GM19240 (cell line): ENCODE data around the gene ANO5.
A peak's percentile ranks its signal among the peaks of the same experiment; 100 is the strongest.
"Not testable (repeated sequence)": the region's sequence is repeated elsewhere in the genome, so short reads cannot be mapped to it uniquely, and the experiment has no call there.

Experiments
- DNase-seq: peaks from one replicate; pipeline ENCODE4 v3.0.0; 2011; ENCODE audit warnings: low spot score; ENCODE audit not compliant: insufficient read length

Gene ANO5

DNA sequence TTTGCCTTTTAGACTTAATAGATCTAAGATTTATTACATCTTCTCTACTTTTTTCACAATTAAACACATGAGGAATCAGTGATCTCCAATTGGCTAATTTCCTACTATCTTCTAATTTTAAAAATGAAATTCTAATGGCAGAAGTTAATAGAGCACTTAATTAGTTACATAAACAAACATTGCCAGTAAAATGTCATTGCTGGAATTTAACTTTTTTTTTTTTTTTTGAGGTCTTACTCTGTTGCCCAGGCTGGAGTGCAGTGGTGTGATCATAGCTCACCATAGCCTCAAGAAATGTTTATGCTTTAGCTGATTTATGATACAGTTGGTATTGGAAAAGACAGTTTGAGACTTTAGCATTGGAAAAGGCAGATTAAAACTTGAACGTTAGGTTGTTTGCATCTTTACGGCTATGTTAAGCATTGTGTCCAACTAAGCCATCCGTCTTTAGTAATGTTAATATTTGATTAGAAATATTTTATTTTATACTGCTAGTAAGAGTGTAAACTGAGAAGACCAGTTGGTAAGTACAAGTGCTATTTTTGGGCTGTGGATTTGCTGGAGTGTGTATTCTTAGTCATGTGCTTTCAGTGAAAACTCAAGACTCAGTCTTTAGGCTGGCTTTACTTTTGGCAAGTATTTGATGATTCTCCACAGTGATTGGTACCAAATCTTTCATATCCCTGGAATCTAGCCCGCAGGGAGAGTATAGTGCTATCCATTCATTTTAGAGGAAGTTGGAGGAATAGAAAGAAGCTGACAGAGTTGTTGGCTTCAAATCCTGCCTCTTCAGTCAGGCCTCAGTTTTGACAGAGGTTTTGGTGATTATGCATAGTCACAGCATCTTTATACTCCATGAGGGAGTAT is 4.5 kb downstream of the ANO5 start:
- DNase-seq: no peak

DNA sequence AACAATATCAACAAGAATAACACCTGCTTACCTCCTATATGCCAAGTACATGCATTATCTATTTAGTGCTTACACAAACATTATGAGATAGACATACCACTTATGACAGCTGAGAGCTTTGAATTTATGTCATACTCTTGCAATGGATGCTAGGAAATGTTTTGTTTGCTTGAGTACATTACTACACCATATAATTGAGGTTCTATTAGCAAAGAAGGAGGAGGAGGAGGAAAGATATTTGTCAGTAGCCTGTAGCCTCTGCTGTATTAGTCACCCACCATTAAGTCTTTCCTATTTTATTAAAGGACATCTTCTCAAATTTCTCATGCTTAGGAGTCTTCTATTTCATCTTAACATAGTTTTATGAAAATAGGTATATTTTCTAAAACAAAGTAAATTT is 6.4 kb downstream of the ANO5 start:
- DNase-seq: no peak

DNA sequence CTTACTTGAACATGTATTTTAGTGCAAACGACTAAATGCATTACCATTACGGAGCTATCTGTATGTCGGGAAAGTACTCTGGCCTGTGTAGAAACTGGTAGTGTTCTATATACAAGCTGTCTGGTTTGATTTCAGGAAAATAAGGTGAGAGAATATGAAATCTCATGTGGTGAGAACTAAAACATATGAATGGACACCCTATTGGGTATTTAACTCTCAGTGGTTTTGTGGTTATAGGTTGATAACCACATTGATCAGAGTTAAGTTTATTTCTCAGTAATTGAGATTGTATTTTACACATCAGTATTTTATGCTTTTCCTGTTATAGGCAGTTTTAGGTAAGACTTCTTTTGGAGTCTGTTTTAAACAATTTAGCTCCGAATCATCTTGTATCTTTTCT is 10.4 kb downstream of the ANO5 start:
- no peak for DNase-seq

DNA sequence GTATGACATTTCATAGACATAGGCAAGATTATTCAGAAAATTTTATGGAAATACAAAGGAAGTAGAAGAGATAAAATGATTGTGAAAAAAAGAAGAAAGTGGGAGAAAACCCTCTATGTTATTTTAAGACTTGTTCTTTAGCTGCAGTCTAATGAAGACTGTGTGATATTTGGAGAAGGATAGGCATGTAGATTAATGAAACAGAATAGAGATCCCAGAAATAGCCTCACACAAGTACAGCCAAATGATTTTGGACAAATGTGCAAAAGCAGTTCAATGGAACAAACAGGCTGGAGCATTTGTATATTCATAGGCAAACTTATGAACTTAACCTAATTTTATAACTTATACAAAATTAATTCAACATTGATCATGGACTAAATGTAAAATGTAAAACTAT is 14.3 kb downstream of the ANO5 start:
- no peak for DNase-seq

DNA sequence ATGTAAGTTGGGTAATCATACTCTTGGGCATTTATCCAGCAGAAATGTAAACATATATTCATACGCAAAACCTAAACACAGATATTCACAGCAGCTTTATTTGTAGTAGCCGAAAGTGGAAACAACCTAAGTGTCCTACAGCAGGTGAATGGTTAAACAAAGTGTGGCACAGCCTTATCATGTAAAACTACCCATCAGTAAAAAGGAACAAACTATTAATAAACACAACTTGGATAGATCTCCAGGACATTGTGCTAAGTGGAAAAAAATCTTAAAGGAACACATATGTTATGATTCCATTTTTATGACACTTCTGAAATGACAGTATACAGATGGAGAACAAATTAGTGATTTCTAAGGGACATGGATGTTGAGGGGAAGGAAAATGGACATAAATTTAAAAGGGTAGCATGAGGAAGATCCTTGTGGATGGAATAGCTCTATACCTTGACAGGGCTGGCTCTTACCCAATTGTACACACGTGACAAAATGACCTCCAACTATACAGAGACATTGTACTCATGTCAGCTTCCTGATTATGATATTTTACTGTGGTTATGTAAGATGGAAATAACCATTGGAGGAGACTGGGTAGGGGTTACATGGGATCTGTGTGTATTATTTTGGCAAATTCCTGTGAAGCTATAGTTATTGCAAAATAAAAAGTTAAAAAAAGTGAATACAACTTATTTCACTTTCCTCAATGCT is 15.4 kb downstream of the ANO5 start:
- DNase-seq: no peak

DNA sequence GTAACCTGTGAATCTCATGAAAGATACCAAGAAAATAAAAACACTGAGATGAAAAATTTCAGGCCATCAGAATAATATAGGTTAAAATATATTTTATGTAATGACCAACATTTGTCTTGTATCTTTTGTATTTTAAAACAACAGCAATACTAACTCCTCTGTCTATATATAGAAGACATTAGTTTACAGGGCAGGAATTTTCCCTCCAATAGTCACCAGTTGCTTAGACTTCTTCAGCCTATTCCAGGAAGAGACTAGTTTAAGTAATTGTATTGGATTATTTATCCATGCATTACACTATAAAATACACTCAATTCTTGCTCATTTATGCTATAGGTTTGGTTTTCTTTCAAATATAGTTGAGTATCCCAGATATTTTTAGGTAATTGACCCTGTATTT is 24.1 kb downstream of the ANO5 start:
- DNase-seq: no peak

DNA sequence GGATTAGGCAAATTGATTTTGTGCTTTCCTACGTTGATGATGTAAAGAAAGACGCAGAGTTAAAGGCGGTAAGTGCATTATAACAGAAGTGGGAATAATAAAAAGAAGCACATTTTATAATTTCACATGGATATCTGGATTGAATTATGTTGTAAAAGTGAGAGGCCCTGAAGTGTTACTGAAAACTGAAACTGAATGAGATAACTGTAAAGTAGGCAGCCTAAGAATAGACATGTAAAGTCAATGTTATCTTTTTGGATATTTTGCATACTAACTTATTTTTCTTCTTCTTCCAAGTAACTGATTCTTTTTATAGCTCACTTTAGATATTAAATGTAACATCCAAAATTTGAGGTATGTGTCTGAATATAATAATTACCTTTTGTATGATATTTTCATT is 28.3 kb downstream of the ANO5 start:
- no peak for DNase-seq

DNA sequence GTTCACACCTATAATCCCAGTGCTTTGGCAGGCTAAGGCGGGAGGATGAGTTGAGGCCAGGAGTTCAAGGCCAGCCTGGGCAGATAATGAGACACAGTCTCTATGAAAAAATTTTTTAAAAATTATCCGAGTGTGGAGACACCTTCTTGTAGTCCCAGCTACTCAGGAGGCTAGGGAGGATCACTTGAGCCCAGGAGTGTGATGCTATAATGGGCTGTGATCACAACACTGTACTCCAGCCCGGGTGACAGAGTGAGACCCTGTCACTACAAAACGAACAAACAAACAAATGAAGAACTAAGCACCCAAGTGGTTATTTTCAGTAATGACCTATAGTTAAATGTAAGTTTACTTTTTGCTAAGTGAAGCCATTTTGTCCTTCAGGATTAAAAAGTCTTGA is 32.3 kb downstream of the ANO5 start:
- no peak for DNase-seq

DNA sequence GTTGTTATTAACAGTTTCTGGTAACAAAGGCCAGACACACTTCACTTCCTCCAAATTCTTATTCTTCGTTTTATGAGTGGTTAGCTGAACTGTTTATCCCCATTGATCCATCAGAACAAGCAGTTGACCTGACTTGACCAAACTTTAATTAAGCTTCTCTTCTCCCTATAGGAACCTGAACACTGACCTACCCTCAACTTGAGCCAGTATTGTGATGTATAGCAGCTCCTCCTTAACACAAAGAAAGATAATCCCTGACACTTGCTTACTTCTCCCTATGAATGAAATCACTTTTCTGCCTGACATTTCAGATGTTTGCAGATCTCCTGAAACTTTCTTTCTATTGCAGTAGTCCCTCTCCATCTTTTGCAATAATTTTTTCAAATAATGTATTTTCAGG is 41.9 kb downstream of the ANO5 start:
- DNase-seq: no peak

DNA sequence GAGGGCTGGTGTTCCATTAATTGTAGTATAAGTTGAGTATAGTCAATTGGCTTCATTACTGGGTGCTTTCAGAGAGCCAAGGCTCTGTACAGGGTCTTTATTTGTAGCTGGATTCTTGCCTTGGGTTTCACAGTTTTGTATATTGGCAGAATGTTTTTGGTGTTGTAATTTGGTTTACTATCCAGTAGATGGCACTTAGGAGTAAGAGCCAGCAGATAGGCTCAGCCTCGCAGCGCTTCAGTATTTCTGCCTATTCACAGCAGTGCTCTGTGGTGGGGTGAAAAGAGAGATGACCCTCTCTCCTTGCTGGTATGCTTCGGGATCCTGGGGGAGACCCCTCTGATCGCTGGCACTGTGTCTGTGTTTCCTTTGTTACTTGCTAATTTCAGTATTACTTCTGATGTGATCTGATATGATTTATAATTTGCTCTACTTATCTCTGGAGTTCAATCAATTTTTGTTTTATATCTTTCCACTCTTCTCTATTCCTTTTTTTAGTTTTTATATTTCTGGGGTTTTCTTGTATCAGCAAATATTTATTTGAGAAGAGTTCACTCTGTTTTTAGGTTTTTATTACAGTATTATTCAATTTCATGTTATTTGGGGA is 52.2 kb downstream of the ANO5 start:
- no peak for DNase-seq

DNA sequence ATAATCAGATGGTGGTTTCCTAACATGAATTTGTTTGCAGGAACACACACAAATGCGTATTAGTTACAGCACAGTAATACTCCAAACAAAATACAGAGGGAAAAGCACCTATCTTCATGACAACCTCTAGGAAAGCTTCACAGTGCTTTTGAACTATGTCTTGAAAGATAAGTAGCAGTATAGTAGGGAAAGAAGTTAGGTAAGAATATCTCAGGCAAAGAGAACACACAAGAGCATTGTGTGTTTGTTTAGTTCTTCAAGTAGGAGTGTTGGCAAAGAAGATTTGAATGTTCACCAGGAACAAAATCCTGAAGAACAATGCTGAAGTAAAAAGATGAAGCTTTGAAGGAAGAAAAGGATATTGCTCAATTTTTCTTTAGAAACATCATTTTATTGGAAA is 54.1 kb downstream of the ANO5 start:
- no peak for DNase-seq

DNA sequence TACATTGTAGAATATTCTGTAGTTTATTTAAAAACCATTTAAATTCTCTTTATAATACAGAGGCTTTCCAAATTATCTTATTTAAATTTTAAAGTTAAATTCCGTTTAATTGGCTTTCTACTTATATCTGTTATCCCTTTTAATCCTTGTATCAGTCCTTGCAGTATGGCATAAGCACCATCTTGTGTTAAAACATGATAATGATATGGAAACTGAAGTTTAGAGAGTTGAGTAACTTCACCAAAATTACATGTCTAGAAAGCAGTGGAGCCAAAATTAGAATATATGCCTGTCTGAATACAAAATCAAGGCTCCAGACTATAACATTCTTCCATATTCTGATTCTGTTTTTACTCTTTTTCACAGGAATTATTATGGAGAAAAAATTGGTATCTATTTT is 57.0 kb downstream of the ANO5 start:
- no peak for DNase-seq

DNA sequence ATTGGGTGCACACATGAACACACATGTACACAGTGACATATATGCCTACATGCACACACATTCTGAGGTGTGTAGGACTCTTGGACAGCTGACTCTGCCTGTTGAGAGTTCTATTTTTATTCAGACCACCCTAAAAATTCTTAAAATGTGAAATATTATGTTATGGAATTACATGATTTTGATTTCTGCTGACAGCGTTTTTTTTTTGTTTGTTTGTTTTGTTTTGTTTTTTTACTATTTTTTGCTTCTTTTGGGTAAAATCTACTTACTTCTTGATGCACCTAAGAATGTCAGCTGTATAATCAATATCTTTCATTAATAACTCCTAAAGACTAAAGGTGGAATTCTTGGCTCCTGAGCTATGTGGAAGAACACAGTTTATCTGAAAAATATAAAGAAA is 64.0 kb downstream of the ANO5 start:
- DNase-seq: no peak

DNA sequence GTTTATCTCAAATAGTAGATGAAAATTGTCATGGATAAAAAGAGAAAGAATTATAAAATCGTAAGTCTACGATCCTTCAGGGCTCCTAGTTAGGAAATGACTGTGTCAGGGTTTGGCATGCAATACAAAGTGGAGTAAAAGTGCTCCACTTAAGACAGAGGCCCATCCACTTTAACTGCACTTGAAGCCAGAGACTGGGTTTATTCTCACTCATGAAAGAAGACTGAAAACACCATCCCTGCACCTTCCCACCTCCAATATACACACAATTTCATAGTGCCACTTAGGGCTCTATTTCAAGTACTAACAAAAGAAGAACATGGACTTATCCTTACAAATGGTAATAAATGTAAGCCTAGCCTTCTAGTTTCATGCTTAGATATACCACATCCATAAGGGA is 70.7 kb downstream of the ANO5 start:
- DNase-seq: no peak

DNA sequence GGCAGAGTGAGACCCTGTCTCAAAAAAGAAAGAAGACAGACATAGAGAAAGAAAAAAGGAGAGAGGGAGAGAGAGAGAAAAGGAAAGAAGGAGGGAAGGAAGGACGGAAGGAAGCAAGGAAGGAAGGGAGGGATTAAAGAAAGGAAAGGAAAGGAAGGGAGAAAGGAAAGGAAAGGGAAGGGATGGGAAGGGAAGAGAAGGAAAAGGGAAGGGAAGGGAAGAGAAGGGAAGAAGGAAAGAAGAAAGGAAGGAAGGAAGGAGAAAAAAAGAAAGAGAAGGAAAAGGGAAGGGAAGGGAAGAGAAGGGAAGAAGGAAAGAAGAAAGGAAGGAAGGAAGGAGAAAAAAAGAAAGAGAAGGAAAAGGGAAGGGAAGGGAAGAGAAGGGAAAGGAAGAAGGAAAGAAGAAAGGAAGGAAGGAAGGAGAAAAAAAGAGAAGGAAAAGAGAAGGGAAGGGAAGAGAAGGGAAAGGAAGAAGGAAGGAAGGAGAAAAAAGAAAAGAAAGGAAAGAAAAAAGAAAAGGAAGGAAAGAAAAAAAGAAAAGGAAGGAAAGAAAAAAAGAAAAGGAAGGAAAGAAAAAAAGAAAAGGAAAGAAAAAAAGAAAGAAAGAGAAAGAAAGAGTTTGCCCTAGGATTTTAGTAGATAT is 76.2 kb downstream of the ANO5 start:
- not testable (repeated sequence) for DNase-seq

DNA sequence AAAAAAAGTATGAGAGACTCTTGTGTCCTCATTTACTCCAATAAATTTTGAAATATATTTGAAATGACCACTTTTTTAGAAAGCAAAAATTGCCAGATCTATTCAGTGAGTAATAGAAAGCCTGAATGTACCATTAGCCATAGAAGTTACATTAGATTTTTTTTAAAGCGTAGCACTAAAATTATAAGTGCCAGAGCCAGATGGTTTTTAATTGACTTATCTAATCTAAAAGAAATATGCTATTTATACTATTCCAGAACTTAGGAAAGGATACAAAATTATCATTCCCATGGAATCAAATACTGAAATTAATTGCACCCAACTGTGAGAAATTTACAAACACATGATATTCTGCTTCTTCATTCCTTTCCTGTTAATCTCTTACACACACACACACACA is 80.9 kb downstream of the ANO5 start:
- DNase-seq: no peak

DNA sequence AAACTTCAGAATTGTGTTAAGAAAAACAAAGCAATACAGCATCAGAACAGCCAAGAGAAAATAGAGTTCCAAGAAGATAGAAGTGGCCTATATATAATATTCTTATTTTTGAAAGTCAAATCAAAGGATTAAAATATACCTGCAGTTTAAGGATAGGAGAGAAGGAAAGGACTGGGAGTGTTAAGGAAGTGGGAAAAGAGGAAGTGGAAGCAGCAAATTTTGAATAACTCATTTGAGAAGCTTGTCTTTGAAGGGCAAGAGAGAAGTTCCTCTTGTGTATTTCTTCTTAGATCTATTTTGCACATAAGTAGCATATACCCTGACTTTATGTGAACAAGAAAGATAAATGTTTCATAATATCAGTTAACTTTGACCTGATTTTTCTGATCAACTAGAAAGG is 82.7 kb downstream of the ANO5 start:
- DNase-seq: no peak

DNA sequence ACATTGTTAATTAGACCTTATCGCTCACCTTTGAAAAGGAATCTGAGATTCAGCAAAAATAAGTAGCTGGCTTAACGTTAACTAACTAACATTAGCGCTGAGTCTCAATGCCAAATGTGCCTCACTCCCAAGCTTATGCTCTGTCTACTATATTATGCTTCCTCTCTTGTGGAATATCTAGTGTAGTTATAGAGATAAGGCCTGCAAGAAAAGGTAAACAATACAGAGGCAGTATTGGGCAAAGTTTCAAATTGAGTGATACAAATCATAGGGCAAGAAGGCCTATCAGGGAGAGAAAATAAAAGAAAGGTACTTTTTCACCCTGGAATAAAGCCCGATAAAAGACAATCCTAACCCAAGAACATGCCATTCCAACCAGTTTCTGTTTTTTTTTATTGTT is 83.7 kb downstream of the ANO5 start:
- DNase-seq: no peak

DNA sequence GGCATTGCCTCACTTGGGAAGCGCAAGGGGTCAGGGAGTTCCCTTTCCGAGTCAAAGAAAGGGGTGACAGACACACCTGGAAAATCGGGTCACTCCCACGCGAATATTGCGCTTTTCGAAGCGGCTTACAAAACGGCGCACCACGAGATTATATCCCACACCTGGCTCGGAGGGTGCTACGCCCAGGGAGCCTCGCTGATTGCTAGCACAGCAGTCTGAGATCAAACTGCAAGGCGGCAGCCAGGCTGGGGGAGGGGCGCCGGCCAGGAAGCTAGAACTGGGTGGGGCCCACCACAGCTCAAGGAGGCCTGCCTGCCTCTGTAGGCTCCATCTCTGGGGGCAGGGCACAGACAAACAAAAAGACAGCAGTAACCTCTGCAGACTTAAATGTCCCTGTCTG is 92.1 kb downstream of the ANO5 start:
- DNase-seq: not testable (repeated sequence)

DNA sequence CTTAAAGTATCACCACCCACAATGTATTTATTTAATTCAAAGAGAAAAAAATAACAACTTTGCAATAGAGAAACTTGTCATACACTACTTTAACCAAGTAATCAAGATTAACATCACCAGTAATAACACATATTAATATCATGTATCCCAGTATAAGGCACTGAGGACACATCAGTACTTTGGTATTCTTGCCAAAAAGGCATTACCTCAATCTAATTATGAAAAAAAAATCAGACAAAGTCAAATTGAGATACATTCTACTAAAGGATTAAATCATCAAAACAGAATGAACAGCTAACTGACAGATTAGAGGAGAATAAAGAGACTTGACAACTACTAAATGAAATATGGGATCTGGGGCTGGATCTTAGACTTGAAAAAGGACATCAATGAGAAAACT is 109.5 kb downstream of the ANO5 start:
- DNase-seq: no peak

DNA sequence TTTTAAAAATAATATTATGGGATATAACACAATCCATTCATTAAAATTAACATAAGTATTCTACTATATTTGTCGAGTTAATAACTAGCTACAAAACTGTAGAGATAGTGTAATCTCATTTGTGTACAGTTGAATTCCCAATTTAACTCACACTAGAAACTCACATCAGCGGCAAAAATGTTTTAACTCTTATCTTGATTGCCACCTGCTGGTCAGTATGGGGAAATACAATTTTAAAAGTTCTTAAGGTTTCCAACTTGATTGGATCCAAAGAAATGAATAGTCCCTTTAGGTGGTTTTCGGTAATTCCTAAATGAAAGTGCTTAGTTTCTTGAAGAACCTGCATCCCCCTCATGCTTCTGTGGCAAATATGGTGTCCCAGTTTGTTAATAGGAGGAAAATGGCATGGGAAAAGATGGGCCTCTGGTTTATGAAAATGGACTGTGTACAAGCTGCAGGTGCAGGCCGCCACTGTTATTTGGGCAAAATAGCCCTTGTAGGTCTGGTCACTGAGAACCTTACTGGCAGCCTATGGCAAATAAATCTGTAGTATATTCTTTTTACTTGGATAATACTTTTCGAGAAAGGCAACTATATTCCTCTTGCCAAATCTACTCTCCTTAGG is 111.6 kb downstream of the ANO5 start:
- peak; percentile 1 for DNase-seq

DNA sequence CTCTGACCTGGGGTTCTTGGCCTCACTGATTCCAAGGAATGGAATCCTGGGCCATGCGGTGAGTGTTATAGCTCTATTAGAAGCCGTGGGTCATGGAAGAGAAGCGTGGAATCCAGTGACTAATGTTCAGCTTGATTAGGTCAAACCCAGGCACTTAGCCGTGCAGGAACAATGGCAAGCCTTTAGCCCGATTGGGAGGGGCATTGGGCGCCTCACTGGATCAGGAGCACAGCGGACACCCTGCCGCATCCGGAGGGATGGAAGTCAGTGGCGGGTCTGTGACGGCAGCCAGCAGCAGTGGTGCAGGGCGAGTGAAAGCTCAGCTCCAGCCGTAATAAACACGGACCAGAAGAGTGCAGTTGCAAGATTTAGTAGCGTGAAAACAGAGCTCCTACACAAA is 124.8 kb downstream of the ANO5 start:
- no peak for DNase-seq
